ENCODE results near the gene ZP1.

The ZP1 gene

DNA sequence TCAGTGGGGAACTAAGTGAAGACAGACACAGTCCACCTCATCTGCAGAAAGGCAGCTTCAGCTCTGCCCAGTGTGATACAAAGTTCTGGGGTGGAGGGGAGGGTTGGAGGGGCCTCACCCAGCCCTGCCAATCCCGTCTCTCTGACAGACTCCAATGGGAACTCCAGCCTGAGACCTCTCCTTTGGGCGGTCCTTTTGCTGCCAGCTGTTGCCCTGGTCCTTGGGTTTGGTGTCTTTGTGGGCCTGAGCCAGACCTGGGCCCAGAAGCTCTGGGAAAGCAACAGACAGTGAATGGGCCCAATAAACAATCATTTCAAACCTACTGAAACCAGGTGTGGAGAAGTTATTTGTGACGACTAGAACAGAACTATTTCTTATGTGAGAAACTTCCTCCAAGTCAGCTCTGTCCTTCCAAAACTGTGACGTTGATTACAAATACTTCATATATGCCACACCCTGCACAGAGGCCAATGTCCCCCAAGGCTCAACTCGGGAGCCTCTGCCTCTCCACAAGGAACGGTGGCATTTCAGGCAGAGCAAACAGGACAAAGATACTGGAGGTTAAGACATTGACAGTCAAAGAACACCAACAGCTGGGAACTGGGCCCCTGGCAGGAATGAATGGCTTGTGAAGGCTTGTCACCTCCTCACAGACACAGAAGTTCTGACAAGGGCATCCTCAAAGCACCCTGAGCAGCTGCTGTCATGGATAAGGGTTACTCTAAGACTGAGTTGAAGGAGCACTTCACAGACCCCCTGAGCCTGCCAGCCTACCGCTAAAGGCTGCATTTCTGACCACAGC lies 8.2 kb downstream of the ZP1 start:
- DNase-seq (ENCODE audit: low read depth in 2 of 2) = no peak

DNA sequence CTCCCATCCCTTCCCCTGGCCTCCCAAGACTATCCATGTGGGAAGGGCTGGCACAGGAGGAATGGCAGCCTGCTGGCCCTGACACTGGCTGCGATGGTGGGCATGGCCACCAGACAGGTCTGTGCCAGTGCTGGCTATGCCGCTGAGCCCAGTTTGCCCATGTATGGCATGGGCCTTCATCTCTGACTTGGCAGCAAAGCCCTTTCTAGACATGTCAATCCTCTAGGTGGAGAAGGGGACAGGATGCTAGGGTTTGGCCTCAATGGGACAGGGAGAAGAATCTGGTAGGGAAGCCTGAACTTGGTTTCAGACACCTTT lies 8.8 kb downstream of the ZP1 start:
- no peak for DNase-seq (ENCODE audit: low read depth in 2 of 2)

DNA sequence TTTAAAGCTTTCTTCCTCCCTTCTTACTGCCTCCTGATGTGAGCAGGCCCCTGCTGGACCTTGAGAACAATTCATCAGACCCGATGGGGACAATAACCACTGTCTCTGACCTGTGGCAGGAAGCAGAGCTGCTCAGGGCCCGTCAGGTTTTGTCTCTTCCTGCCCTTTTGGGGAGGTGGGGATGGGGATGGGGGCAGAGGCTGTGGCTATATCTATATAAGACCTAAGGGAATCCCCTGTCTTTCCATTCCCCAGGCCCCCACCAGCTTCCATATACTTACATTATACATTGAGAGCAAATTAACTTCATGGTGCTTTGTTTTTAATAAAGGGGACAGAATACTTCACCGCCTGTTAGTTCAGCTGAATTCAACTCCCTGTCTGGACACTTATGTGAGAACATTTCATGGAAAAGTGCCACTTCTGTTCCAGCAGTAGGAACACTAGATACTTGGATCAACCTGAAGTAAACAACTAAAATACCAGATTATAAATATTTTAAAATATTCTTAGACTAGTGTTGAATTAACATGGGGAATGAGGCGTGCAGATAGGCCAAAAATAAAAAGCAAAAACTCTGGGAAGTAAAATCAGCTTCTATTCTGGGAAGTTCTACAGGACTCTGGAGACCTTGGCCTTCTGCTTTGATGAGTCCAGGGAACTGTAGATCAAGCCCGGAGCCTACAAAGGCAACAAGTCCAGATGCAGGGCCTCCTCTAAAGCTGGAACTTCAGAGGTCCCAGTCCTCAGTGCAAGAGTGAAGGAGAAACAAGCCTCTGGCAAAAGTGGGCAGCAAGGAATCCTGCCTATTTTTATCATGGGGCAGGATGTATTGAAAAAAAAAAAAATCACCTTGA lies 11.1 kb downstream of the ZP1 start:
- no peak for DNase-seq (ENCODE audit: low read depth in 2 of 2)

DNA sequence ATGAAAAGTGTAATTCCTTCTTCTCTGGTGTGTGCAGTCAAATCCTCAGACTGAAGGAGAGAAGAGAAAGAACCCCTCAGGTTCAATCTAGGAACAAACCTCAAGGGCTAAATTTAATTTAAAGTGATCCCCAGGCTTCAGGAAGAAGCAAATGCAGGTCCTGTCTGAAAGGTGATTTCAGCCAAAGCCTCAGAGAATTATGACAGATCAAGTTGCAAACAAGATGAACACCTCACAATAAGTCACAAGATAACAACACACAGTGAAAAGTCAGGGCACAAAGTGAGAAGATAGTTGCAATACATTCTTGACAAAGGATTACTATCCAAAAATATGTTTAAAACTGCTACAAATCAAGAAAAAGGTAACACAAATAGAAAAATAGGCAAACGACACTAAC lies 11.8 kb downstream of the ZP1 start:
- no peak for DNase-seq (ENCODE audit: low read depth in 2 of 2)

DNA sequence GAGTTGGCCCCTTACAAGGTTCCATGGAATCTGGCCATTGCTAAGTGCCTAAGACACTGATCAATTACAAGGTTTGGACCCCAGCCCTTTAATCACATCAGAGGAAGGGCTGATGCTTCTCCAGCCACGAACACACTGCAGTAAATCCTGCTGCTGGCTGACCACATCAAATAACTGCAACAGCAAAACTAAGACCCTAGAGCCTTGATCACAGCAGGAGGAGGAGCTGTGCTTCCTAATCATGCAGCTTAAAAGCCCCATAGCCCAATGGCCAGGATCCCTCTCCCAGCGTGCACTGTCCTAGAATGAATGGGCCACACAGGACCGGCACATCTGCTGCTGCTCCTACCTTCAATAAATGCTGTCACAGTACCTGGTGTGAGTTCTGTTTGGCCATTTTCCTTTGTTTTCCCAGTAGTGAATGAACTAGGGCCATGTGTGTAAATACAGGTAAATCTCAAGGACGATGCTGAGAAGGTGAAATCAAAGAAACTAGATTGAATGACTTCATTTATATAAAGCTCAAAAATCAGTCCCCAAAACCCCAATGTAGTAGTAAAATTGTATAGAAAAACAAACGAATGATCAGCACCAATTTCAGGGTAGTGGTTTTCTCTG lies 12.7 kb downstream of the ZP1 start:
- no peak for DNase-seq (ENCODE audit: low read depth in 2 of 2)

DNA sequence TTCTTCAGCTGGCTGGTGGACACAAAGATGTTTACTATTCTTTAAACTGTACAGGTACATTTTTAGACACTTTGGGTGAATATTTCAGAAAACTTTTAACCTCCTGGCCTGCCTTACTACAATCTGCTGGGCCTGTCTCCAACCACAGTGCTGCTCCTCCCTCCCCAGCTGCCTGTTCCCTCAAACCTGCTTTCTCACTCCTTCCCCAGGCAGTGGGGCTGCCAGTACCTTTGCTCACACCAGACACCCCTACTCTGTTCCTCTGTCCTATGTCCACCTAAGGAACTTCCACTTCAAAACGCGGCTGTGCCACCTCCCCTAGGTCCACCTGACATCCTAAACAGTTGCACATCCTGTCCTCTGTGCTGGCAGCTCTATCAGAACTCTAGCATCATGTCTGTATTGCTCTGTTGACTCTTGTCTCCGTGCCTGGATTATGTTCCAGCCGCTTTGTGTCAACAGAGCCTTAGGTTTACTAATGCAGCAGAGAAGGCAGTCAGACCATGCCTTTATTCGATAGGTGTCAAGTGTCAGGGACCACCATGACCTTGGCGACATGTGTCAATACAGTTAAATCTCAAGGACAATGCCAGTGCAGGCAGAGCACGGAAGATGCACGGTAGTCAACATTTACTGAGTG lies 13.4 kb downstream of the ZP1 start:
- no peak for DNase-seq (ENCODE audit: low read depth in 2 of 2)

DNA sequence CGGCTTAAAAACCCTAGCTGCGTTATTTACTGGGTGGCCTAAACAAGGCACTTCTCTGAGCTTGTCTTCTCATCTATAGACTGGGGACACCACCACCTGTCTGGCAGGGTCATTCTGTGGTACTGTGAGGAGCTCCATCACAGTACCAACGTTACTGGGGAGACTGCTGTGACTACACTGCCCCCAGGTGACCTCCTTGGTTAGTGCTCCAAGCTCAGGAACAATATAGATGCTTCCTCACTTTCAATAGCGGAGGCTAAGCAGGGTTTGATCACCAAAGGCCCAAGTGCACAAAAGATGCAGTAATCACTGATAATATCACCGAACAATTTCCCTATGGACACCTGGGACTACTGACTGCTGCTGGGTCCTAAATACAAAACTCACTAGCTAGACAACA lies 20.2 kb downstream of the ZP1 start:
- DNase-seq (ENCODE audit: low read depth in 2 of 2) = no peak

DNA sequence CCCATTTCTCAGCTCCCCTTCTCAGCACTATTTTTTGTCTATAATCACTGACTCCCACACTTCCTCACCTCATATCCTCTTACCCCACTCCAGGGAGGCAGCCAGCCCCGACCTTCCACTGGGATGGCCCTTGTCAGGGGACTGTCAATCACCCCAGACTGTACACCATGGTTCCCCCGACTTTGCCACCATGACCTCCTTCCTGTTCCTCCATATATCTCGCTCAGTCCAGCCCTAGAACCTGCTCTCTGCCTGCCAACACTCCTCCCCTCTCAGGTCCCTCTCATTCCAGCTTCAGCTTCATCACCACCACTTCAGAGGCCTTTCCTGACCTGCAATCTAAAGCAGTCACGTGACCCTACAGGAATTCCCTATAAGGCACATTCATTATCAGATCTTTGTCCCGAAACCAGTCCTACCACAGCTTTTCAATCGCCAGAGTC lies 22.5 kb downstream of the ZP1 start:
- no peak for DNase-seq (ENCODE audit: low read depth in 2 of 2)

DNA sequence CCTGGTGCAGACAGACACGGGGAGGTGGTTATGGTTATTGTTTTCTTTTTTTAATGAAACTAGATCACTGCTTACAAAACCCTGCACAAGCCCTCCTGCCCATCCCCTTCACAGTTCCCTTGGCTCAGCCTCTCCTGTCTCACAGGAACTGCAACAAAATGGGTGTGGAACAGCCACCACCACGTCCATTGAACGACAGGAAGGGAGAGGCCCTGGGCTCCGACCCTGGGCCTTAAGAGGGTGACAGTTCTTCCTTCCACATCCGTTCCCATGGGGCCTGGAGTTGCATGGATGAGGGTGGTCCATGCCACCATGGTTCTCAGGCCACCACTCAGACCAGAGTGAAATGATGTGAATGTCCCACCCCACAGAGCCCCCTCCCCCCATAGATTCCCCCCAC lies 23.4 kb downstream of the ZP1 start:
- DNase-seq (ENCODE audit: low read depth in 2 of 2) = no peak

DNA sequence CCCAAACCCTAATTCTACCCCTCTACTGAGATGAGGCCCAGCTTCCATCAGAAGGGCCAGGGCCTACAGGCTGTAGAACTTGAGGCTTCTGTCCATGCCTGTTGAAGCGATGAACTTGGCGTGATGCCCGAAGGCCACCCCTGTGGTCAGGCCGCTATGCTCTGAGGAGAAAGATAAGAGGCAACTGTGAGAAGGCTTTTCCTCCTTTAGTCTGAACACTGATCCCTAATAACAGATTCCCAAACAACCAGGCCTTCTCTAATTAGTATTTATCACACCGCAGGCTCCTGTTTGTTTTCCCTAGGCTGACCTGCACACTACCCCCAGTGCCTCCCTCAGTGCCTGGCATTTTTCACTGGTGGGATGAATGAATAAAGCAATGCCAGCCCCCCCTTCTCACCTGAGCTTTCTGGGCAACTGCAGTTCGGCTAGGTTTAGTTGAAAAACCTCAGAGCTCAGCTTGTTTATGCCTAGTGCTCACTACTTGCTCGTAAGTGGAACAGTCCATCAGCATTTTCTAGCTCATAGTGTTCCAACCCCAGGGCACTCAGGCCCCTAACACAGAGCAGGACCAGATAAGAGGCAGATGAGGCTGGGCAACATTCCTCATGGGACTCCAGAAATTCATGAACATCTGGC lies 23.9 kb downstream of the ZP1 start:
- DNase-seq (ENCODE audit: low read depth in 2 of 2) = no peak

DNA sequence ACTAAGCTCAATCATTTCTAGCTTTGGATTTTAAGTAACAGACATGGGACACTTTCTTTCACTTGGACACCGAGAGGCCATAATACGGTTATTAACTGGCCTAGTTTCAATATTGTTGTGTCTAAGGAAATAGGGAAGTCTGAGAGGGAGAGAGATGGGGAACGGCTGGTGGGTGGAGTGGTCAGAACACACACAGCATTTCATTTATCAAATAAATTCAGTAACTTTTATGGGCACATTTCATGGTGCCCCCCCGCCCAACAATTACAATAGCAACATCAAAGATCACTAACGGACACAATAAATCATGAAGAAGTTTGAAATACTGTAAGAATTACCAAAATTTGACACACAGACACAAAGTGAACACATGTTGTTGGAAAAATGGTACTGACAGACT lies 28.3 kb downstream of the ZP1 start:
- DNase-seq (ENCODE audit: low read depth in 2 of 2) = no peak

DNA sequence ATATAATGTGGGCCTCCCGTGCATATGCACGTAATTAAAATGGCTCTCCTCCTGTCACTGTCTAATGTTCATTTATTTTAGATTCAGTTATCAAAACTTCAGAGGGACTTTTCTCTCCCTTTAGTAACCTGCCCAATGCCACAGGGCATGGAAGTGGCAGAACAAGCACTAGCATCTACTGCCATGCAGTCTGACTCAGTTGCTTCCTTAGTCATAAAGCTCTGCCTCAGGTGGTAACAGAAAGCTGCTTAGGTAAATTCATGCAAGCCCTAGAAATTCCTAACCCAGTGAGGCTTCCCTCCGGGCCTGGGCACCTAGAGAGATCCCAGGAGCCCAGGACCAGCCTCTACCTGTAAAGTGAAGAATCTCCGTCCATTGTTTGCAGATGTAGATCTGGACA lies 30.2 kb downstream of the ZP1 start:
- no peak for DNase-seq (ENCODE audit: low read depth in 2 of 2)

DNA sequence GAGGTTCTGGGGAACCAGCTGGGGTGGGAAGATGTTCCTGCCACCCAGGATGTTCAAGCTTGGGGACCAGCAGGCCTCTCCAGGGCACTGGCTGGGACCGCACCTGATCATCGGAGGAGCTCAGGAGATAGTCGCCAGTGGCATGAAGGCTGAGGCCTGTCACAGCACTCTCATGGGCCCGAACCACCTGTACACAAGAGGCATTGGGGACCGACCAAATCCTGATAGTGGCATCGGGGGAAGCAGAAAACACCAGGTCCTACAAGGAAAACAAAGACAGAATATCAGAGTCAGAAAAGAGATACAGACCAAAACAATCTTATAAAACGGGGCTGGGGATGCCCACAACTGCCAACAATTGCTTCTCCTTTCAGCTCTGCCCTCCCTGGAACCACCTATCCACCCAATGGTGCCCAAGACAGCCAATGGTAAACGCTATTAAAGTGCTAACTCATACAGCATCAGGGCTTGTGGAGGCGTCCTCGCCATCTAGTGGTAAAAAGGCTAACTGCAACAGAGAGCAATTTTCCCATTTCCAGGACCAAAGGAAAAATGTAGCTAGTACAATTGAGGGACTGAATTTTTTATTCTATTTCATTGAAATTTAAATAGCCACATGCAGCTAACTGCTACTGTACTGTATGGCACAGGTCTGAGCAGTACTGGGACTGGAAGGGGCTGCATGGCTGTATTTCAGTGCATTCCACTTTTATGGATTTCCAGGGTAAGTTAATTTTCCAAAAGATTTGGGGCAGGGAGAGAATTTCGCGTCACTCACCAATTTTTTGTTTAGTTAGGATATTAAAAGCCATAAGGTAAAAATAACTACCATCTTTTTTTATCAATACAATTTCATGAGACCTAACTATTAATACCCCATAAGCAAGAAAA lies 31.9 kb downstream of the ZP1 start:
- DNase-seq (ENCODE audit: low read depth in 2 of 2) = no peak

DNA sequence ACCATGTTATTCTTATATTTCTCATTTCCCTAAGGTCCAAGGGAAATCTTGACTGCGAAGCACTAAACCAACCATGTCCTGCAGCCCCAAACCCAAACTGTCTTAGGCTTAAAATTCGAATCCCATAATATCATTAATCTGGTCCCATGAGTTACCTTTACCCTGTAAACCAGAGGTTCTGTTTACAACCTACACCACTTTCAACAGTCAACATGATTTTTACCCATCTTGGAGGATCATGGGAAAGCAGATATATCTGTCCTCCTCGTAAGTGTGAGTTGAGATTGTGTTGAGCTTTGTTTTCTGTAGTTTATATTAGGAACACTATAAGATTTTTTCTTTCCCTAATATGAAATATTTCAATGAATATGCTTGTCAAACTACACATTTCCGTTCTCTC lies 32.6 kb downstream of the ZP1 start:
- no peak for DNase-seq (ENCODE audit: low read depth in 2 of 2)

DNA sequence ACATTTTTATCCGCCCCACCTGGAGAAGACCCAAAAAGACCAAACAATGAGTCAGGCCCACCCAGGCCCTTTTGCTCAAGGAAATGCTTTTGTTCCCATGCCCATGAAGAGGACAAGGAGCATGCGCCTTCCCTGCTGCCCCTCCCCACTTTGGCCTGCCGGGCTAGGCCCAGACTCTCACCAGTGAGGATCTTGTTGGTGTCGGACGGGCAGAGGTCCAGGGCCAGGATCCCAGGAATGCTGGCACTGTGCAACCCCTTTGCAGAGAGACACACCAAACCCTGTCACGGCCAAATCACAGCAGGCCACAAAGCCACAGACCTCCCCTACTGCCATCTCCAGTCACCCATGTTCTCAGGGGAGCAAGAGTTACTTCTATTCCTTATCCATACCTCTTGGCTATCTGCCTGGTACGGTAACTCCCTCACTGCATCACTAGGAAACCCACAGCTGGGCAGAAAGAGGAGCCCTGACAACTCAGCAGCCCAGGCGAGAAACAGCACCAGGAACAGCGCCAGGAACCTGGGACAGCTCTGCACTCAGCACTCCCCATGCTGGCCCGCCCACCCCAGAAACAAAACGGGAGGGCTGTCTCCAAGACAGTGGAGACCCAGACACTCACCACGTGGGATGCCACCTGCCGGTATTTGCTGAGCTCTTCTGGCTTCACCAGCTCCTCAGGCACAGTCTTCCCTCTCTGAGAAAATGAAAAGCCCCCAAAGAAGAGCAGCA lies 33.5 kb downstream of the ZP1 start:
- no peak for DNase-seq (ENCODE audit: low read depth in 2 of 2)

DNA sequence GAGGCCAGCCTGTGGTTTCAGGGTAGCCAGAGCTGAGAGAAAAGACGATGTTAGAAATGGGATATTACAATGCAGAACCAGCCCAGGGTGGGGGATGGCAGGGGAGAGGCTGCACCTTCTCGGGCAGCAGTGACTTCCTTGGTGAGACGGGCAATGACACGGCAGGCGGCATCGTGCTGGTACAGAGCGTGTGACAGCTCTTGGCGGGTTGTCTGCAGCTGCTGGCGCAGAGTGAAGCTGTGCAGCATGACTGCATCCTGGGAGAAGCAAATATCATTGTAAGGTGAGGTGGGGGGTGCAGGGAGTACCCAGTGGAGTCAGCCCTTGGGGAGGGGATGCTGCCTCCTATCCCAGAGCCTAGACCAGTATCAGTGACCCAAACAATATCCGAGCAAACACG lies 35.3 kb downstream of the ZP1 start:
- DNase-seq (ENCODE audit: low read depth in 2 of 2) = no peak

DNA sequence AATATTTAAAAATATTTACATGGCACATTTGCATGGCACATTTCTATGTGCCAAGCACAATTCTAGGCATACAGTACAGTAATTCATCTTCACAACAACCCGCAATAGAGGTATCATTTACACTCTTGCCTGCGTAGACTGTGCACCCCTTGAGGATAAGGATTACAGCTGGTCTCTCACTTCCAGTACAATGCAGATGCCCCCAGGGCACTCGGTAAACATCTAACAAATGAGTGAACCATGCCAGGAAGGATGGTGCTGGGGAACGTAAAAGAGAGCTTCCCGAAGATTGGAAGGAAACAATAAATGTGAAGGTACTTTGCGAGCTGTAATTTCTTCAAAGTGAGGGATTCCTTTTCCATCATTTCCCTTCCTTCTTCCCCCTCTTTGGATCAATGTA lies 37.7 kb downstream of the ZP1 start:
- DNase-seq (ENCODE audit: low read depth in 2 of 2) = no peak

DNA sequence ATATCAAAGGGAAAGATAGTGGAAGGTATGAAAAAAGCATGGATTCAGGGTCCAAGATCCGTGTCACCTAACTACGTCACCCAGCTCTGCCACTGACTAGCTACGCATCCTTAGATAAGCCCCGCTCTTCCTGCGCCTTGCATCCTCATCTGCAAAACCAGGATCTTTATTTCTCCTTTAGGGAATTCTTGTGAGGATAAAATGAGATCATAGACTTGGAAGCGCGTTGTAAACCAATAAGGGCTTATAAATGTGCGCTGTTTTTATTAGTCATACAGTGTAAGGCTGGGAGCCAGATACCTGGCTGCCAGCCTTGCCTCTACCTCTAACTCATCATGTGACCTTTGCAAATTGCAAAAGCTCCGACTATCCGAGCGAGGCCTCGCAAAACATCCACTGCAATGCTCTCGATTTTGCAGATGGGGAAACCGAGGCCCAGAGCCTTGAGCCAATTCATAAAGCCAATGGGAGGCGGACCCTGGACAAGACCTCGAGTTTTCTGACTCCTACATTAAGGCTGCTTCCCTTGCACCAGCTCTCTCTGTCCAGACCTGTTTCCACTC lies 38.3 kb downstream of the ZP1 start:
- DNase-seq (ENCODE audit: low read depth in 2 of 2) = no peak

DNA sequence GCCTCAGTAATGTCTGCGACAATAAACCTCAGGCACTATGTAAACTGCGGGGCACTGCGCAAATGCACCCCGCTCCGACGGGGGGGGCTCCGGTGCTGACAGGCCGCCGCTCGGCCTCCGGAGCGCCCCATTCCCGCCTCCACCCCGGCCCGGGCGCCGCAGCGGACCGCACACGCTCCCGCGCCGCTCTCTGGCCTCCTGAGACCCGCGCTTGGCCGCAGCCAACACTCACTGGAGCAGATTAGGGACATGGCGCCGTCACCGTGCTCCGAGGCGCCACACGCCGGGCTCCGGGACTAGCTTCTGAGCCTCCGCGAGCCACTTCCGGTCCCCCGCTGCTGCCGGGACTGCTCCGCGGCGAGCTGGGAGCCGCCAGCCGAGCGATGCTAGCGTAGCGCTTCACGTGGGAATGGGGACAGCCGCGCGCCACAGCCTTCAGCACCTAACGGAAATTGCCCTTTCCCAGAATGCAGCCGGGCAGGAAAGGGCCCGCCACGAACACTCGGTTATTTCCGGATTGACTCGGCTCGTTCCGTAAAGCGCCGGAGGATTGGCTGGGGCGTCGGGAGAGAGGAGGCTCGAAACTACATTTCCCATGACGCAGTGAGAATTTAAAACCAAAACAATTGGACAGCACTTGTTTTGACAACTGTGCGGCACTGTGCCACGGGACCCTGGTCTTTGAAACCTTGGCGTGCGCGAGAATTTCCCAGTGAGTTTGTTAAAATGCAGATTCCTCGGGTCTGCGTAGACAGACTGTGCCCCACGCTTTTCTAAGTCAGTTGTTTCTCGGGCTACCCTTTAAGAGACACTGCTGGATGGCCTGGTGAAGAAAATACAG lies 39.0 kb downstream of the ZP1 start, which contains the start of gene PRPF19:
TSS of gene PRPF19 (minus strand) at position 454 of the 841 bp plus-strand sequence. CDS start at position 251, 203 bp downstream.
- DNase-seq (ENCODE audit: low read depth in 2 of 2) = peak; percentile 92 to 95
